Mucosa of descending colon (tissue), 3 donors: ENCODE measurements around the gene CARNS1. TPM values are rescaled to one million over a fixed set of nuclear protein-coding genes. Genes with fewer than 3 reads are reported as not detected.
A peak's percentile ranks its signal among the peaks of the same experiment; 100 is the strongest.

Source experiments
- ATAC-seq: fragments of 200-7000 bp; cut with Tn5 transposase; one replicate; pipeline ENCODE4 v1.9.1; 2020; ENCODE audit warnings: mild to moderate bottlenecking, moderate library complexity
- DNase-seq, 3 donors: peaks; one replicate each; pipeline ENCODE4 v3.0.0-alpha.2; 2020
- H3K36me3 ChIP-seq: fragments of 200-600 bp; one replicate; pipeline ENCODE4 v1.8.0; 2021; ENCODE audit warnings: low read depth, mild to moderate bottlenecking
- H3K4me1 ChIP-seq: fragments of 200-600 bp; one replicate; pipeline ENCODE4 v1.8.0; 2021; ENCODE audit warnings: low read depth, mild to moderate bottlenecking
- H3K4me3 ChIP-seq: fragments of 200-600 bp; one replicate; pipeline ENCODE4 v1.8.0; 2021; ENCODE audit warnings: mild to moderate bottlenecking
- H3K9me3 ChIP-seq: fragments of 200-600 bp; one replicate; pipeline ENCODE4 v1.8.0; 2021; ENCODE audit warnings: mild to moderate bottlenecking
- CTCF ChIP-seq: fragments of 200-600 bp; IDR thresholded peaks from one replicate; pipeline ENCODE4 v1.8.0; 2022; ENCODE audit warnings: antibody characterized with exemption, mild to moderate bottlenecking
- intact Hi-C, 2 donors: fragments of 100-400 bp; cut with DNase I in 1 of 2; cut with micrococcal nuclease in 1 of 2; formaldehyde crosslinking; loops; one replicate each; pipeline versions ENCODE4 v1.11.0 to v1.11.1; 2022; cut with DNase I, micrococcal nuclease
- total RNA-seq, 3 donors: library from RNA; stranded (reverse); fragmentation: NEBNext Ultra II Directional in 2 of 3; extraction: Animal tissue kit (Norgen Biotek cat#: 25700) in 2 of 3; gene quantifications; one replicate each; pipeline versions ENCODE4 v1.2.1 to v1.2.4, GENCODE V29; 2021 to 2023
- donor health status: DM: no; HTN: no; CAD: no; lungs with moderate emphysema.
- donor health status: DM: no; HTN: no; CAD: no.
- donor health status: DM: no; HTN: yes; CAD: no.

Gene CARNS1
- total RNA-seq, 3 donors from 2014 or later: 0.26 to 0.89 (median 0.70) TPM

GRCh38 chr11:67409781-67410368, 5.6 kb upstream of the CARNS1 start:
- H3K36me3 ChIP-seq: no peaks in the 10 kb centered on the region
- no peaks in the 10 kb centered on the region for H3K9me3 ChIP-seq
- ATAC-seq: peak; percentile 67
- no peak for TF ChIP-seq CTCF
- DNase-seq: peak; percentile 67 to 85 (median 73)
- peaks cover 4% of the 10 kb centered on the region for H3K4me1 ChIP-seq
- intact Hi-C loops: no loop called here
- no peak overlapping the region for H3K4me3 ChIP-seq

- DNase-seq: peak in 1 of 3 donors; percentile 54
Observed at GRCh38 chr11:67410369-67410831, 5.1 kb upstream of the CARNS1 start.

GRCh38 chr11:67410984-67411784, 4.3 kb upstream of the CARNS1 start:
- Histone ChIP-seq H3K4me1 (peaks cover 15% of the 10 kb centered on the region), H3K9me3 (no peaks in the 10 kb centered on the region), H3K36me3 (no peaks in the 10 kb centered on the region), H3K4me3 (no peak overlapping the region)
- TF ChIP-seq CTCF: no peak
- no peak for DNase-seq
- intact Hi-C loops: no loop called here
- no peak for ATAC-seq

More at GRCh38 chr11:67410369-67410831, 5.1 kb upstream of the CARNS1 start:
- intact Hi-C loops: no loop called here
- H3K9me3 ChIP-seq: no peaks in the 10 kb centered on the region
- H3K36me3 ChIP-seq: no peaks in the 10 kb centered on the region
- no peak overlapping the region for H3K4me3 ChIP-seq
- peaks cover 10% of the 10 kb centered on the region for H3K4me1 ChIP-seq
- no peak for ATAC-seq
- TF ChIP-seq CTCF: no peak

GRCh38 chr11:67411785-67412152, 3.7 kb upstream of the CARNS1 start:
- no peak for TF ChIP-seq CTCF
- Histone ChIP-seq H3K4me3 (no peak overlapping the region), H3K9me3 (no peaks in the 10 kb centered on the region), H3K36me3 (no peaks in the 10 kb centered on the region), H3K4me1 (peaks cover 21% of the 10 kb centered on the region)
- intact Hi-C loops: no loop called here
- ATAC-seq: no peak
- no peak for DNase-seq

GRCh38 chr11:67412495-67413179, 2.8 kb upstream of the CARNS1 start:
- Histone ChIP-seq H3K4me1 (peaks cover 22% of the 10 kb centered on the region), H3K4me3 (no peak overlapping the region), H3K36me3 (no peaks in the 10 kb centered on the region), H3K9me3 (no peaks in the 10 kb centered on the region)
- no peak for TF ChIP-seq CTCF
- DNase-seq: peak in 1 of 3 donors; percentile 46
- no peak for ATAC-seq
- intact Hi-C loops: no loop called here
